Erythroblast (primary cell): ENCODE data around the gene GDF7.

Source experiments
- GATA1 ChIP-seq: IDR thresholded peaks from 2 replicates; pipeline ENCODE4 v1.6.1; 2011; ENCODE audit warnings: low read depth, mild to moderate bottlenecking, control low read depth, low read length, moderate library complexity
- POLR2A ChIP-seq: IDR thresholded peaks from 2 replicates; pipeline ENCODE4 v1.6.1; 2011; ENCODE audit warnings: mild to moderate bottlenecking, low read length

DNA sequence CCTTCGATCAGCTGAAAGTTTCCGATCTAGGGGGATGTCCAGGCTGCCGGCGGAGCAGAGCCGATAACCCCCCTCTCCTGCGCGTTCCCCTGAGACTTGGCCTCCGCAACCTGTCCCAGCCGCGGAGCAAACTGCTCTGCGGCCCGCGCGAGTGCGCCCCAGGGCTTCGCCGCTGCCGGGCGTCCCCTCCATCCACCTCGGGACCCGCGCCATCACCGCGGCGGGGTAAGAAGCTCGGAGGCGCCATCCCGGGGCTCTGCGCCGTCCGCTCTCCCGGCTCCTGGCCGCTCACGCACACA is 990 bp upstream of the GDF7 start:
- TF ChIP-seq POLR2A (no peak), GATA1 (no peak)
